AML-193 (cell line): ENCODE results near the gene KLC1.
"Not testable (repeated sequence)": the region's sequence is repeated elsewhere in the genome, so short reads cannot be mapped to it uniquely, and the experiment has no call there.

ENCODE experiments used
- DNase-seq, 2 experiments: peaks; one replicate each; lab custom pipeline; 2025; lab: John Stamatoyannopoulos, UW

The KLC1 gene

GRCh38 chr14:103625356-103626095, 3.5 kb upstream of the KLC1 start:
- DNase-seq: no peak

- no peak for DNase-seq
Observed at GRCh38 chr14:103626146-103626850, 2.7 kb upstream of the KLC1 start.

GRCh38 chr14:103627073-103628025, 1.7 kb upstream of the KLC1 start:
- no peak for DNase-seq

GRCh38 chr14:103628221-103628683, 759 bp upstream of the KLC1 start:
- DNase-seq: no peak

GRCh38 chr14:103629503-103630121, 601 bp downstream of the KLC1 start:
- DNase-seq: no peak

- no peak for DNase-seq
Observed at GRCh38 chr14:103630364-103631108, 1.5 kb downstream of the KLC1 start.

GRCh38 chr14:103633391-103633790, 4.4 kb downstream of the KLC1 start:
- no peak for DNase-seq

- DNase-seq: no peak
Observed at GRCh38 chr14:103634156-103634555, 5.1 kb downstream of the KLC1 start.

- no peak for DNase-seq
Observed at GRCh38 chr14:103638594-103638993, 9.6 kb downstream of the KLC1 start.

GRCh38 chr14:103641161-103641560, 12.2 kb downstream of the KLC1 start:
- no peak for DNase-seq

- DNase-seq: no peak
Observed at GRCh38 chr14:103646189-103646588, 17.2 kb downstream of the KLC1 start.

- DNase-seq: no peak
Observed at GRCh38 chr14:103649001-103649400, 20.0 kb downstream of the KLC1 start.

GRCh38 chr14:103650213-103650612, 21.2 kb downstream of the KLC1 start:
- DNase-seq: no peak

GRCh38 chr14:103651585-103651984, 22.6 kb downstream of the KLC1 start:
- no peak for DNase-seq

GRCh38 chr14:103652806-103653205, 23.8 kb downstream of the KLC1 start:
- no peak for DNase-seq

- not testable (repeated sequence) for DNase-seq
Observed at GRCh38 chr14:103653336-103653735, 24.3 kb downstream of the KLC1 start.

GRCh38 chr14:103653805-103654204, 24.8 kb downstream of the KLC1 start:
- DNase-seq: no peak

- DNase-seq: no peak
Observed at GRCh38 chr14:103654619-103655018, 25.6 kb downstream of the KLC1 start.

GRCh38 chr14:103656031-103656755, 27.2 kb downstream of the KLC1 start:
- DNase-seq: no peak

- DNase-seq: no peak
Observed at GRCh38 chr14:103656756-103657133, 27.7 kb downstream of the KLC1 start.
